Measurements from ENCODE around the gene PCDHGA7.

- TF ChIP-seq CTCF (IDR thresholded peaks at IDR 0.05) = no peak
- TF ChIP-seq POLR2AphosphoS5 (IDR thresholded peaks at IDR 0.05; ENCODE audit: low read depth, low read length) = no peak
- no peak for TF ChIP-seq SIN3A (IDR thresholded peaks at IDR 0.05; ENCODE audit: borderline replicate concordance, insufficient read depth, low read depth, low read length)
Observed at GRCh38 chr5:141369994-141370848, 12.3 kb upstream of the PCDHGA7 start, which contains the start of gene PCDHGB3.
